WTC11 (cell line): ENCODE data around the gene HPSE2. TPM values are rescaled to one million over a fixed set of nuclear protein-coding genes. Genes with fewer than 3 reads are reported as not detected.

ENCODE experiments used
- ATAC-seq: fragments of 200-7000 bp; cut with Tn5 transposase; 2 replicates; pipeline ENCODE4 v1.10.0; 2021; ENCODE audit warnings: mild to moderate bottlenecking, moderate library complexity
- CTCF ChIA-PET: fragments of 300-600 bp; sonication (Branson Sonifier 250); formaldehyde crosslinking; loops from one replicate; lab custom pipeline; 2021; ENCODE audit warnings: antibody characterized with exemption; lab: Charles Lee
- POLR2A ChIA-PET: fragments of 350-600 bp; sonication (Branson Sonifier 250); formaldehyde crosslinking; loops from one replicate; lab custom pipeline; 2021; ENCODE audit warnings: antibody characterized with exemption; lab: Charles Lee
- DNase-seq: peaks from one replicate; pipeline ENCODE4 v3.0.0; 2021; ENCODE audit warnings: low spot score
- H3K27ac Mint-ChIP-seq: 2 replicates; pipeline ENCODE4 v1.8.0; 2021; ENCODE audit warnings: mixed read lengths
- H3K27me3 Mint-ChIP-seq: 2 replicates; pipeline ENCODE4 v1.8.0; 2021; ENCODE audit warnings: low read depth, mild to moderate bottlenecking, moderate library complexity, mixed read lengths
- H3K36me3 Mint-ChIP-seq: 2 replicates; pipeline ENCODE4 v1.8.0; 2021; ENCODE audit warnings: mixed read lengths
- H3K4me1 Mint-ChIP-seq: 2 replicates; pipeline ENCODE4 v1.8.0; 2022; ENCODE audit warnings: mixed read lengths
- H3K4me3 Mint-ChIP-seq: 2 replicates; pipeline ENCODE4 v1.8.0; 2021; ENCODE audit warnings: mild to moderate bottlenecking, moderate library complexity, mixed read lengths
- H3K9me3 Mint-ChIP-seq: 2 replicates; pipeline ENCODE4 v1.8.0; 2021; ENCODE audit warnings: mixed read lengths
- ATF1 ChIP-seq: sonication (generic); formaldehyde crosslinking; IDR thresholded peaks from 2 replicates; pipeline ENCODE4 v1.8.1; 2023; ENCODE audit warnings: mild to moderate bottlenecking, moderate library complexity, missing genetic modification reagents
- CREB1 ChIP-seq: sonication (generic); formaldehyde crosslinking; IDR thresholded peaks from 2 replicates; pipeline ENCODE4 v1.8.0; 2023; ENCODE audit warnings: mild to moderate bottlenecking, missing genetic modification reagents
- CREM ChIP-seq: sonication (generic); formaldehyde crosslinking; IDR thresholded peaks from 2 replicates; pipeline ENCODE4 v1.8.1; 2022; ENCODE audit warnings: mild to moderate bottlenecking, missing genetic modification reagents, moderate library complexity
- EMX1 ChIP-seq: fragments of 250-450 bp; sonication (Bioruptor Pico); IDR thresholded peaks from 2 replicates; pipeline ENCODE4 v1.8.0; 2021; ENCODE audit warnings: mild to moderate bottlenecking
- ETV6 ChIP-seq: sonication (generic); formaldehyde crosslinking; IDR thresholded peaks from 2 replicates; pipeline ENCODE4 v1.8.1; 2022; ENCODE audit warnings: mild to moderate bottlenecking, missing genetic modification reagents
- NFYB ChIP-seq: sonication (generic); formaldehyde crosslinking; conservative IDR thresholded peaks from 2 replicates; pipeline ENCODE4 v1.8.0; 2022; ENCODE audit warnings: low read depth, missing genetic modification reagents
- PRRX2 ChIP-seq: fragments of 250-450 bp; sonication (Bioruptor Pico); IDR thresholded peaks from 2 replicates; pipeline ENCODE4 v1.8.0; 2021; ENCODE audit warnings: mild to moderate bottlenecking
- SMAD4 ChIP-seq: sonication (generic); formaldehyde crosslinking; IDR thresholded peaks from 2 replicates; pipeline ENCODE4 v1.8.0; 2022; ENCODE audit warnings: mild to moderate bottlenecking, missing genetic modification reagents
- SOX15 ChIP-seq: fragments of 250-450 bp; sonication (Bioruptor Pico); IDR thresholded peaks from 2 replicates; pipeline ENCODE4 v1.9.0; 2021; ENCODE audit warnings: mild to moderate bottlenecking
- TCF7 ChIP-seq: sonication (generic); formaldehyde crosslinking; IDR thresholded peaks from 2 replicates; pipeline ENCODE4 v1.8.0; 2022; ENCODE audit warnings: mild to moderate bottlenecking, low read depth, missing genetic modification reagents, moderate library complexity
- TEAD1 ChIP-seq: sonication (generic); formaldehyde crosslinking; IDR thresholded peaks from 2 replicates; pipeline ENCODE4 v1.8.0; 2022; ENCODE audit warnings: mild to moderate bottlenecking, missing genetic modification reagents
- ZNF317 ChIP-seq: sonication (generic); formaldehyde crosslinking; IDR thresholded peaks from 2 replicates; pipeline ENCODE4 v1.8.1; 2023; ENCODE audit warnings: low read depth, mild to moderate bottlenecking, moderate library complexity, missing genetic modification reagents, borderline replicate concordance
- ZNF416 ChIP-seq: fragments of 250-450 bp; sonication (Bioruptor Pico); IDR thresholded peaks from 2 replicates; pipeline ENCODE4 v1.9.0; 2021; ENCODE audit warnings: mild to moderate bottlenecking, inconsistent platforms
- ZNF671 ChIP-seq: fragments of 250-450 bp; sonication (Bioruptor Pico); IDR thresholded peaks from 2 replicates; pipeline ENCODE4 v1.8.0; 2021; ENCODE audit warnings: mild to moderate bottlenecking
- total RNA-seq: library from RNA; stranded (reverse); gene quantifications from 3 replicates; pipeline ENCODE4 v1.2.3, GENCODE V29; 2021
- TF ChIP-seq, protein P1 (sequence below): sonication (generic); formaldehyde crosslinking; IDR thresholded peaks from 2 replicates; pipeline ENCODE4 v1.8.1; 2022; ENCODE audit warnings: missing genetic modification reagents, borderline replicate concordance
- TF ChIP-seq, protein P2 (sequence below): sonication (generic); formaldehyde crosslinking; IDR thresholded peaks from 2 replicates; pipeline ENCODE4 v1.8.0; 2022; ENCODE audit warnings: mild to moderate bottlenecking, missing genetic modification reagents
- TF ChIP-seq, protein P3 (sequence below): fragments of 250-450 bp; sonication (Bioruptor Pico); IDR thresholded peaks from 2 replicates; pipeline ENCODE4 v2.1.2; 2022; ENCODE audit warnings: mild to moderate bottlenecking, moderate library complexity
- TF ChIP-seq, protein P4 (sequence below): sonication (generic); formaldehyde crosslinking; IDR thresholded peaks from 2 replicates; pipeline ENCODE4 v1.8.1; 2023; ENCODE audit warnings: mild to moderate bottlenecking, missing genetic modification reagents, moderate library complexity
- TF ChIP-seq, protein P5 (sequence below): sonication (generic); formaldehyde crosslinking; IDR thresholded peaks from 2 replicates; pipeline ENCODE4 v1.8.1; 2022; ENCODE audit warnings: low read depth, mild to moderate bottlenecking, moderate library complexity, missing genetic modification reagents, borderline replicate concordance
- TF ChIP-seq, protein P6 (sequence below): sonication (generic); formaldehyde crosslinking; IDR thresholded peaks from 2 replicates; pipeline ENCODE4 v1.8.0; 2022; ENCODE audit warnings: mild to moderate bottlenecking, missing genetic modification reagents
- TF ChIP-seq, protein P7 (sequence below): sonication (generic); formaldehyde crosslinking; conservative IDR thresholded peaks from 2 replicates; pipeline ENCODE4 v1.8.1; 2023; ENCODE audit warnings: mild to moderate bottlenecking, low read depth, missing genetic modification reagents, moderate library complexity
- TF ChIP-seq, protein P8 (sequence below): sonication (generic); formaldehyde crosslinking; IDR thresholded peaks from 2 replicates; pipeline ENCODE4 v1.8.0; 2023; ENCODE audit warnings: mild to moderate bottlenecking, missing genetic modification reagents

HPSE2 gene
- total RNA-seq, 1 experiment from 2014 or later: 0.66 TPM

DNA sequence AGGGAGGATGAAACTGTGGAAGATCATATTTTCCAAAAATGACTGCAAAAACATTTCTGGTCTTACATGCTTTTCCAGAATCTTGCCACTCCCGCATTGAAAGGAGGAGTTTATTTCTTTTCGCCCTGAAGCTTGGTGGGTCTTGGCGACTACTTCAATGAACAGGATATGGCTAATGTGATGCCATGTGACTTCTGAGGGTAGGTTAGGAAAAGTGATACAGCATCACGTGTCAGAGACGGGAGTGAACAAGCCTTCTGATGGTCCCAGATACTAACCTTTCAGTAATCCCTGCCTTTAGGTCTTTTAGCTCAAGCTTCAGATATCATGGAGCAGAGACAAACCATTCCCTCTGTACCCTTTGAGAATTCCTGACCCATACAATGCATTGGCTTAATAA, 596.7 kb downstream of the HPSE2 start (continued):
- TF ChIP-seq, protein P1, sequence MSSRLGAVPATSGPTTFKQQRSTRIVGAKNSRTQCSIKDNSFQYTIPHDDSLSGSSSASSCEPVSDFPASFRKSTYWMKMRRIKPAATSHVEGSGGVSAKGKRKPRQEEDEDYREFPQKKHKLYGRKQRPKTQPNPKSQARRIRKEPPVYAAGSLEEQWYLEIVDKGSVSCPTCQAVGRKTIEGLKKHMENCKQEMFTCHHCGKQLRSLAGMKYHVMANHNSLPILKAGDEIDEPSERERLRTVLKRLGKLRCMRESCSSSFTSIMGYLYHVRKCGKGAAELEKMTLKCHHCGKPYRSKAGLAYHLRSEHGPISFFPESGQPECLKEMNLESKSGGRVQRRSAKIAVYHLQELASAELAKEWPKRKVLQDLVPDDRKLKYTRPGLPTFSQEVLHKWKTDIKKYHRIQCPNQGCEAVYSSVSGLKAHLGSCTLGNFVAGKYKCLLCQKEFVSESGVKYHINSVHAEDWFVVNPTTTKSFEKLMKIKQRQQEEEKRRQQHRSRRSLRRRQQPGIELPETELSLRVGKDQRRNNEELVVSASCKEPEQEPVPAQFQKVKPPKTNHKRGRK (CRISPR knock-in tag): no peak
- TF ChIP-seq, protein P2, sequence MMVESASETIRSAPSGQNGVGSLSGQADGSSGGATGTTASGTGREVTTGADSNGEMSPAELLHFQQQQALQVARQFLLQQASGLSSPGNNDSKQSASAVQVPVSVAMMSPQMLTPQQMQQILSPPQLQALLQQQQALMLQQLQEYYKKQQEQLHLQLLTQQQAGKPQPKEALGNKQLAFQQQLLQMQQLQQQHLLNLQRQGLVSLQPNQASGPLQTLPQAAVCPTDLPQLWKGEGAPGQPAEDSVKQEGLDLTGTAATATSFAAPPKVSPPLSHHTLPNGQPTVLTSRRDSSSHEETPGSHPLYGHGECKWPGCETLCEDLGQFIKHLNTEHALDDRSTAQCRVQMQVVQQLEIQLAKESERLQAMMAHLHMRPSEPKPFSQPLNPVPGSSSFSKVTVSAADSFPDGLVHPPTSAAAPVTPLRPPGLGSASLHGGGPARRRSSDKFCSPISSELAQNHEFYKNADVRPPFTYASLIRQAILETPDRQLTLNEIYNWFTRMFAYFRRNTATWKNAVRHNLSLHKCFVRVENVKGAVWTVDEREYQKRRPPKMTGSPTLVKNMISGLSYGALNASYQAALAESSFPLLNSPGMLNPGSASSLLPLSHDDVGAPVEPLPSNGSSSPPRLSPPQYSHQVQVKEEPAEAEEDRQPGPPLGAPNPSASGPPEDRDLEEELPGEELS (CRISPR knock-in tag): no peak
- TF ChIP-seq CREM (CRISPR knock-in tag): no peak
- TF ChIP-seq, protein P3, sequence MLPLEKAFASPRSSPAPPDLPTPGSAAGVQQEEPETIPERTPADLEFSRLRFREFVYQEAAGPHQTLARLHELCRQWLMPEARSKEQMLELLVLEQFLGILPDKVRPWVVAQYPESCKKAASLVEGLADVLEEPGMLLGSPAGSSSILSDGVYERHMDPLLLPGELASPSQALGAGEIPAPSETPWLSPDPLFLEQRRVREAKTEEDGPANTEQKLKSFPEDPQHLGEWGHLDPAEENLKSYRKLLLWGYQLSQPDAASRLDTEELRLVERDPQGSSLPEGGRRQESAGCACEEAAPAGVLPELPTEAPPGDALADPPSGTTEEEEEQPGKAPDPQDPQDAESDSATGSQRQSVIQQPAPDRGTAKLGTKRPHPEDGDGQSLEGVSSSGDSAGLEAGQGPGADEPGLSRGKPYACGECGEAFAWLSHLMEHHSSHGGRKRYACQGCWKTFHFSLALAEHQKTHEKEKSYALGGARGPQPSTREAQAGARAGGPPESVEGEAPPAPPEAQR (CRISPR knock-in tag): no peak
- no peak for TF ChIP-seq ATF1 (CRISPR knock-in tag)
- TF ChIP-seq, protein P4, sequence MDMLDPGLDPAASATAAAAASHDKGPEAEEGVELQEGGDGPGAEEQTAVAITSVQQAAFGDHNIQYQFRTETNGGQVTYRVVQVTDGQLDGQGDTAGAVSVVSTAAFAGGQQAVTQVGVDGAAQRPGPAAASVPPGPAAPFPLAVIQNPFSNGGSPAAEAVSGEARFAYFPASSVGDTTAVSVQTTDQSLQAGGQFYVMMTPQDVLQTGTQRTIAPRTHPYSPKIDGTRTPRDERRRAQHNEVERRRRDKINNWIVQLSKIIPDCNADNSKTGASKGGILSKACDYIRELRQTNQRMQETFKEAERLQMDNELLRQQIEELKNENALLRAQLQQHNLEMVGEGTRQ (CRISPR knock-in tag): no peak
- TF ChIP-seq ZNF317 (CRISPR knock-in tag): no peak

DNA sequence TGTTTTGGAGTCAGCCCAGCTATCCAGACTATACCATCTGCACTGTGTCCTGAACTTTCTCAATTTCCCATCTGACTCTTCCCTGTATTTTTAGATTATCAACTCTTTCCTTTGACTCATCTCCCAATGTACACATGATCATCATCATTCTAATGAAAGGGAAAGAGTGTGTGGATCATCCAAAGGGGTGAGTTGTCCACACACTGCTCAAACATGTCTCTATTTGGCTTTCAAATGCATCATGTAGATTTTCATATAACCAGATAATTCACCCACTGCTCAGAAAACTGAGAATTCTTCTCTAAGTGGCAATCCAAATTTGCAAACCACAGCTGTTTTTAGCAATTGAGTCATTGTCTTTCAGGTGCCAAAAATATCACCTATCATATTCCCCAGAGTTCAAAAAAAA, 598.7 kb downstream of the HPSE2 start:
- H3K4me1 Mint-ChIP-seq: peaks cover 12% of the 10 kb centered on the region
- ChIA-PET CTCF (no interaction called here), POLR2A (no interaction called here)
- H3K4me3 Mint-ChIP-seq: no peak overlapping the region
- H3K27ac Mint-ChIP-seq: no peak overlapping the region
- DNase-seq: no peak
- TF ChIP-seq CREB1 (CRISPR knock-in tag) (no peak), ETV6 (CRISPR knock-in tag) (no peak), TEAD1 (no peak), TCF7 (CRISPR knock-in tag) (no peak), SOX15 (no peak), EMX1 (no peak), PRRX2 (no peak), SMAD4 (CRISPR knock-in tag) (no peak), NFYB (CRISPR knock-in tag) (no peak), ZNF416 (CRISPR knock-in tag) (no peak), ZNF671 (CRISPR knock-in tag) (no peak)
- TF ChIP-seq, protein P5, sequence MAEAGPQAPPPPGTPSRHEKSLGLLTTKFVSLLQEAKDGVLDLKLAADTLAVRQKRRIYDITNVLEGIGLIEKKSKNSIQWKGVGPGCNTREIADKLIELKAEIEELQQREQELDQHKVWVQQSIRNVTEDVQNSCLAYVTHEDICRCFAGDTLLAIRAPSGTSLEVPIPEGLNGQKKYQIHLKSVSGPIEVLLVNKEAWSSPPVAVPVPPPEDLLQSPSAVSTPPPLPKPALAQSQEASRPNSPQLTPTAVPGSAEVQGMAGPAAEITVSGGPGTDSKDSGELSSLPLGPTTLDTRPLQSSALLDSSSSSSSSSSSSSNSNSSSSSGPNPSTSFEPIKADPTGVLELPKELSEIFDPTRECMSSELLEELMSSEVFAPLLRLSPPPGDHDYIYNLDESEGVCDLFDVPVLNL (CRISPR knock-in tag): no peak
- TF ChIP-seq, protein P6, sequence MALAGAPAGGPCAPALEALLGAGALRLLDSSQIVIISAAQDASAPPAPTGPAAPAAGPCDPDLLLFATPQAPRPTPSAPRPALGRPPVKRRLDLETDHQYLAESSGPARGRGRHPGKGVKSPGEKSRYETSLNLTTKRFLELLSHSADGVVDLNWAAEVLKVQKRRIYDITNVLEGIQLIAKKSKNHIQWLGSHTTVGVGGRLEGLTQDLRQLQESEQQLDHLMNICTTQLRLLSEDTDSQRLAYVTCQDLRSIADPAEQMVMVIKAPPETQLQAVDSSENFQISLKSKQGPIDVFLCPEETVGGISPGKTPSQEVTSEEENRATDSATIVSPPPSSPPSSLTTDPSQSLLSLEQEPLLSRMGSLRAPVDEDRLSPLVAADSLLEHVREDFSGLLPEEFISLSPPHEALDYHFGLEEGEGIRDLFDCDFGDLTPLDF (CRISPR knock-in tag): no peak
- TF ChIP-seq, protein P7, sequence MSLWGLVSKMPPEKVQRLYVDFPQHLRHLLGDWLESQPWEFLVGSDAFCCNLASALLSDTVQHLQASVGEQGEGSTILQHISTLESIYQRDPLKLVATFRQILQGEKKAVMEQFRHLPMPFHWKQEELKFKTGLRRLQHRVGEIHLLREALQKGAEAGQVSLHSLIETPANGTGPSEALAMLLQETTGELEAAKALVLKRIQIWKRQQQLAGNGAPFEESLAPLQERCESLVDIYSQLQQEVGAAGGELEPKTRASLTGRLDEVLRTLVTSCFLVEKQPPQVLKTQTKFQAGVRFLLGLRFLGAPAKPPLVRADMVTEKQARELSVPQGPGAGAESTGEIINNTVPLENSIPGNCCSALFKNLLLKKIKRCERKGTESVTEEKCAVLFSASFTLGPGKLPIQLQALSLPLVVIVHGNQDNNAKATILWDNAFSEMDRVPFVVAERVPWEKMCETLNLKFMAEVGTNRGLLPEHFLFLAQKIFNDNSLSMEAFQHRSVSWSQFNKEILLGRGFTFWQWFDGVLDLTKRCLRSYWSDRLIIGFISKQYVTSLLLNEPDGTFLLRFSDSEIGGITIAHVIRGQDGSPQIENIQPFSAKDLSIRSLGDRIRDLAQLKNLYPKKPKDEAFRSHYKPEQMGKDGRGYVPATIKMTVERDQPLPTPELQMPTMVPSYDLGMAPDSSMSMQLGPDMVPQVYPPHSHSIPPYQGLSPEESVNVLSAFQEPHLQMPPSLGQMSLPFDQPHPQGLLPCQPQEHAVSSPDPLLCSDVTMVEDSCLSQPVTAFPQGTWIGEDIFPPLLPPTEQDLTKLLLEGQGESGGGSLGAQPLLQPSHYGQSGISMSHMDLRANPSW (CRISPR knock-in tag): no peak
- TF ChIP-seq, protein P8, sequence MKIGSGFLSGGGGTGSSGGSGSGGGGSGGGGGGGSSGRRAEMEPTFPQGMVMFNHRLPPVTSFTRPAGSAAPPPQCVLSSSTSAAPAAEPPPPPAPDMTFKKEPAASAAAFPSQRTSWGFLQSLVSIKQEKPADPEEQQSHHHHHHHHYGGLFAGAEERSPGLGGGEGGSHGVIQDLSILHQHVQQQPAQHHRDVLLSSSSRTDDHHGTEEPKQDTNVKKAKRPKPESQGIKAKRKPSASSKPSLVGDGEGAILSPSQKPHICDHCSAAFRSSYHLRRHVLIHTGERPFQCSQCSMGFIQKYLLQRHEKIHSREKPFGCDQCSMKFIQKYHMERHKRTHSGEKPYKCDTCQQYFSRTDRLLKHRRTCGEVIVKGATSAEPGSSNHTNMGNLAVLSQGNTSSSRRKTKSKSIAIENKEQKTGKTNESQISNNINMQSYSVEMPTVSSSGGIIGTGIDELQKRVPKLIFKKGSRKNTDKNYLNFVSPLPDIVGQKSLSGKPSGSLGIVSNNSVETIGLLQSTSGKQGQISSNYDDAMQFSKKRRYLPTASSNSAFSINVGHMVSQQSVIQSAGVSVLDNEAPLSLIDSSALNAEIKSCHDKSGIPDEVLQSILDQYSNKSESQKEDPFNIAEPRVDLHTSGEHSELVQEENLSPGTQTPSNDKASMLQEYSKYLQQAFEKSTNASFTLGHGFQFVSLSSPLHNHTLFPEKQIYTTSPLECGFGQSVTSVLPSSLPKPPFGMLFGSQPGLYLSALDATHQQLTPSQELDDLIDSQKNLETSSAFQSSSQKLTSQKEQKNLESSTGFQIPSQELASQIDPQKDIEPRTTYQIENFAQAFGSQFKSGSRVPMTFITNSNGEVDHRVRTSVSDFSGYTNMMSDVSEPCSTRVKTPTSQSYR (CRISPR knock-in tag): no peak
- TF ChIP-seq, all 79 proteins: peak for 0
- no peaks in the 10 kb centered on the region for H3K36me3 Mint-ChIP-seq
- no peaks in the 10 kb centered on the region for H3K27me3 Mint-ChIP-seq
- ATAC-seq: no peak
- H3K9me3 Mint-ChIP-seq: no peaks in the 10 kb centered on the region
